ENCODE results near the gene STAB1. TPM values are rescaled to one million over a fixed set of nuclear protein-coding genes. Genes with fewer than 3 reads are reported as not detected.
A peak's percentile ranks its signal among the peaks of the same experiment; 100 is the strongest.

Gene STAB1
- total RNA-seq = 152 TPM
- long read RNA-seq, full-length matches to known transcripts = 3 of 203 reads
- long read RNA-seq, partial matches to known transcripts = 141 of 203 reads
- long read RNA-seq, other reads (novel, unspliced or antisense) = 59 of 203 reads

- TF ChIP-seq CTCF (IDR thresholded peaks at IDR 0.05) = no peak
- Histone ChIP-seq H3K4me3 (peak within 1 kb of the TSS; percentile 49), H3K36me3 (peaks cover 31% of the 10 kb centered on the region), H3K27ac (peak within 1 kb of the TSS; percentile 85), H3K27me3 (no peaks in the 10 kb centered on the region), H3K4me1 (peaks cover 44% of the 10 kb centered on the region), H3K9me3 (no peaks in the 10 kb centered on the region)
- DNase-seq (no peak), ATAC-seq (peak; percentile 30)
- intact Hi-C loops (cut with DNase I) = no loop called here
These were observed at the start of gene STAB1 for GRCh38 chr3:52494886-52495495. Gene STAB1, plus strand, starts transcription at chr3:52495338. Its CDS starts 76 bp downstream, at chr3:52495414.

- intact Hi-C loops (cut with DNase I) = no loop called here
- no peak for TF ChIP-seq CTCF (IDR thresholded peaks at IDR 0.05)
- DNase-seq = no peak
- Histone ChIP-seq H3K27me3 (no peaks in the 10 kb centered on the region), H3K27ac (no peak overlapping the region), H3K4me3 (no peak overlapping the region), H3K36me3 (no peaks in the 10 kb centered on the region), H3K9me3 (no peaks in the 10 kb centered on the region), H3K4me1 (peaks cover 5% of the 10 kb centered on the region)
- ATAC-seq = no peak
These were observed 49.1 kb upstream of the STAB1 start for GRCh38 chr3:52446042-52446441.

GRCh38 chr3:52446631-52447511 is 48.3 kb upstream of the STAB1 start:
- intact Hi-C loops (cut with DNase I) = no loop called here
- no peak overlapping the region for H3K27ac ChIP-seq
- DNase-seq = peak; percentile 73
- peaks cover 5% of the 10 kb centered on the region for H3K4me1 ChIP-seq
- no peaks in the 10 kb centered on the region for H3K27me3 ChIP-seq
- H3K9me3 ChIP-seq = no peaks in the 10 kb centered on the region
- peak; percentile 61 for ATAC-seq
- H3K4me3 ChIP-seq = no peak overlapping the region
- TF ChIP-seq CTCF (IDR thresholded peaks at IDR 0.05) = no peak
- H3K36me3 ChIP-seq = no peaks in the 10 kb centered on the region

- ATAC-seq (no peak), DNase-seq (no peak)
- Histone ChIP-seq H3K4me3 (no peak overlapping the region), H3K9me3 (no peaks in the 10 kb centered on the region), H3K27ac (no peak overlapping the region), H3K4me1 (peaks cover 5% of the 10 kb centered on the region), H3K27me3 (no peaks in the 10 kb centered on the region), H3K36me3 (no peaks in the 10 kb centered on the region)
- intact Hi-C loops (cut with DNase I) = no loop called here
- TF ChIP-seq CTCF (IDR thresholded peaks at IDR 0.05) = no peak
These were observed 47.4 kb upstream of the STAB1 start for GRCh38 chr3:52447512-52448355.

GRCh38 chr3:52450489-52451236 is 44.5 kb upstream of the STAB1 start:
- TF ChIP-seq CTCF (IDR thresholded peaks at IDR 0.05) = no peak
- intact Hi-C loops (cut with DNase I) = no loop called here
- no peak overlapping the region for H3K27ac ChIP-seq
- H3K27me3 ChIP-seq = no peaks in the 10 kb centered on the region
- no peak for DNase-seq
- H3K4me1 ChIP-seq = peaks cover 11% of the 10 kb centered on the region
- H3K9me3 ChIP-seq = no peaks in the 10 kb centered on the region
- no peak for ATAC-seq
- no peaks in the 10 kb centered on the region for H3K36me3 ChIP-seq
- no peak overlapping the region for H3K4me3 ChIP-seq
